GM12873 (cell line): ENCODE measurements around the gene SHC2.

Experiments used
- TF ChIP-seq, protein P1 (sequence below): IDR thresholded peaks from 2 replicates; pipeline ENCODE4 v1.5.1; 2012; ENCODE audit warnings: low read depth, mild to moderate bottlenecking, moderate library complexity, low read length, control low read depth; ENCODE audit not compliant: insufficient read depth; ENCODE audit errors: missing control alignments

The SHC2 gene

DNA sequence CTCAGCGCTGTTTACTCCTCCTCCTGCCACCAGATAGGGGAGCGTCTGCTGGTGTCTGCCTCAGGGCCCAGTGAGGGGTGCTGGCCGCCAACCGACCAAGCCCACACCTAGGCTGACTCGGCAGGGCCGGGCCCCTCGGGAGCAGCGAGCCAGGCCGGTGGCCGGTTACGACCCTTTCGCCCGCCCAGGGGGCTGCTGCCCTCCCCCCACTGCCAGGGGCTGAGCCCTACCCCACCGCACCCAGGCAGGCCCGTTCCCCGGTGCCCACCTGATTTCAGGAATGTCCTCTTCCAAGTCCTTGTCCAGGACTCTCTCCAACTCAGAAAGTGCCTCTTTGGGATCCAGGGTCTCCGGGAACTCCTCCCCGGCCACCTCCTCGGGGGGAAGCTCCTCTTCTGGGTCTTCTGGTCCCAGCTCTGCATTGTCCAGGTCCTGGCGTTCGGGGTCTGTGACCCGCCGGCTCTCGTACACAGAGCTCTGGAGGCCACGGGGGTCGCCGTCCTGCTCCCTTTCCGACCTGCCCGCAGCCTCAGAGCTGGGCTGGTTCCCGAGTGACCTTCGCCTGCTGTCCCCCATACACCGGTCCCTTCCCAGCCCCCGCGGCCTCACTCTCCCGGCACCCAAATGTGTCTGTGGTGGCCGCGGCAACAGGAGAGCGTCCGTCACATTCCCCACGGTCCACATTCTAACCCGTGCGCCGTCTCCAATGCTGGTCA is 85.3 kb downstream of the SHC2 start:
- TF ChIP-seq, protein P1, sequence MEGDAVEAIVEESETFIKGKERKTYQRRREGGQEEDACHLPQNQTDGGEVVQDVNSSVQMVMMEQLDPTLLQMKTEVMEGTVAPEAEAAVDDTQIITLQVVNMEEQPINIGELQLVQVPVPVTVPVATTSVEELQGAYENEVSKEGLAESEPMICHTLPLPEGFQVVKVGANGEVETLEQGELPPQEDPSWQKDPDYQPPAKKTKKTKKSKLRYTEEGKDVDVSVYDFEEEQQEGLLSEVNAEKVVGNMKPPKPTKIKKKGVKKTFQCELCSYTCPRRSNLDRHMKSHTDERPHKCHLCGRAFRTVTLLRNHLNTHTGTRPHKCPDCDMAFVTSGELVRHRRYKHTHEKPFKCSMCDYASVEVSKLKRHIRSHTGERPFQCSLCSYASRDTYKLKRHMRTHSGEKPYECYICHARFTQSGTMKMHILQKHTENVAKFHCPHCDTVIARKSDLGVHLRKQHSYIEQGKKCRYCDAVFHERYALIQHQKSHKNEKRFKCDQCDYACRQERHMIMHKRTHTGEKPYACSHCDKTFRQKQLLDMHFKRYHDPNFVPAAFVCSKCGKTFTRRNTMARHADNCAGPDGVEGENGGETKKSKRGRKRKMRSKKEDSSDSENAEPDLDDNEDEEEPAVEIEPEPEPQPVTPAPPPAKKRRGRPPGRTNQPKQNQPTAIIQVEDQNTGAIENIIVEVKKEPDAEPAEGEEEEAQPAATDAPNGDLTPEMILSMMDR = no peak

DNA sequence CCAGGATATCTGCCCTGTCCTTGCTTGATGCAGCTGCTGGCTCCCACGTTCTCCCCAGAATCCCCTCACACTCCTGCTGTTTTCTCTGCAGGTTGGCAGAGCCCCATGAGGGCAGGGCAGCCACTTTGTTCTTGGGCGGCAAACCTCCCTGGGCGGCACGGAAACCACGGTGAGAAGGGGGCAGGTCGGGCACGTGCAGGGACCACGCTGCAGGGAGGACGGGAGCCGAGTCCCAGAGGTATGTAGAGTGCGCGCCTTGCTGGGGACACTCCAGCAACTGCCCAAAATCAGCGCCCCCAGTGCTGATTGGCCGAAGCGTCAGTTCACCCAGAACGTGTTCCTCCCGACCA is 86.0 kb downstream of the SHC2 start:
- TF ChIP-seq, protein P1 = no peak

DNA sequence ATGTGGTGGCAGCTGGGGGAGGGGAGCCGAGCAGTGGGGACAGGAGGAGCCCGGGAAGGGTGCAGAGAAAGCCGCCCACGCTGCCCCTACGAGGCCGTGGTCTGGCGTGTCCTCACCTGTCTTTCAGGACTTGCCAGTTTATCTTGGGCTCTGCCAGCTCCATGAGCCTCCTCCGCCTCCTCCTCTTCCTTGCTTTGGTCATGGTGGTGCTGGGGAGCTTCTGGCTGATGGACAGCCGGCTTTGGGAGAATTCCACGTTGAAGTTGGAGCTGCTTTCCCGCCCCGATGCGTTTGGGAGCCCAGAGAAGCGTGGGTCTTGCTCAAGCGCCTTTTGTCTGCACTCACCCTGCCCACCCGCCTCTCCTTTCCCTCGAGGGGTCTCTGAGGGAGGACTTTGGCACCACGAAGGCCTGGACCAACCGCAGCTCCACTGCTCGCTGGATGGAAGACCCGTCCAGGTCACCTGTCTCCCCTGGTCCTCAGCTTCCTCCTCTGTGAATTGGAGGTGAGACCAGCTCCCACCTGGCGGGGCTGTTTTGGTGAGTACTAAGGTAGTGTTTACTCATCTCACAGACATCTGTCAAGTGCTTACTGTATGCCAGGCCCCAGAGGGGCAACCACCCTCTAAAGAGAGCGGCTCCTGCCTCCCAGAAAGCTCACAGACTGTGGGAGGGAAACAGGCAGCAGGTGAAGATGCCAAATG is 86.5 kb downstream of the SHC2 start:
- TF ChIP-seq, protein P1 = no peak

DNA sequence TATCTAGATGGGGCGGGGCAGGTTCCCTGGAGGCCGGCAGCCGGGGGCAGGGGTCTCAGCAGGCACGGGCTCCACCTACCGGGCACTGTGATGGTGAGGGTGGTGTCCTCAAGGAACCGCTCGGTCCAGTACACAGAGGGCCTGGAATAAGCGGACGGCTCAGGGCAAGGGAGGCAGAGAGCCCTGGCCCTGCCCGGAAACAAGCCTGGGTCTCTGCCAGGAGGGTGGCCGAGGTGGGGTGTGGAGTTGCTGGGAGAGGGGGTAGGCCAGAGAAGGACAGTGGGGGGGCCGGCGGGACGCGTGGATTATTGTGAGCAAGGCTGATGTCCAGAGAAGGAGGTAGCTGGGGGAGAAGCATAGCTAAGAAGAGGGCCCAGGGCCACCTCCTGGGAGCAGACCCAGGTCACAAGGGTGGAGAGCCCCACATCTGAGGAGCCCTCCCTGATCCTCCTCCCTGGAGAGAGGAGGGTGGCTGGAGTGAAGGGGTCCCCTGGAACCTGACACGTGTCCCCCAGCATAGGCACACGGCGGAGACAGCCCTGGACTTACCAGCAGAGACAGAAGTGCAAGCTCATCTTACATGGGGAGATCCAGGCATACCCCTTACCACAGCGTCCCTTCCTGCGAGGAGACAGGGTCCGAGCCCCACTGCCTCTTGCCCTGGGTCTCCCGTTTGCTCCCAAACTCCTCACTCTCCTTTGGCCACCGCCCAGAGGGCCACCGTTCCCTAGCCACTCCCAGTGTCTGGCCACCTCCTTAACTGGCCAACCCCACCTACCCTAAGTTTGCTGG is 87.2 kb downstream of the SHC2 start:
- TF ChIP-seq, protein P1 = no peak

DNA sequence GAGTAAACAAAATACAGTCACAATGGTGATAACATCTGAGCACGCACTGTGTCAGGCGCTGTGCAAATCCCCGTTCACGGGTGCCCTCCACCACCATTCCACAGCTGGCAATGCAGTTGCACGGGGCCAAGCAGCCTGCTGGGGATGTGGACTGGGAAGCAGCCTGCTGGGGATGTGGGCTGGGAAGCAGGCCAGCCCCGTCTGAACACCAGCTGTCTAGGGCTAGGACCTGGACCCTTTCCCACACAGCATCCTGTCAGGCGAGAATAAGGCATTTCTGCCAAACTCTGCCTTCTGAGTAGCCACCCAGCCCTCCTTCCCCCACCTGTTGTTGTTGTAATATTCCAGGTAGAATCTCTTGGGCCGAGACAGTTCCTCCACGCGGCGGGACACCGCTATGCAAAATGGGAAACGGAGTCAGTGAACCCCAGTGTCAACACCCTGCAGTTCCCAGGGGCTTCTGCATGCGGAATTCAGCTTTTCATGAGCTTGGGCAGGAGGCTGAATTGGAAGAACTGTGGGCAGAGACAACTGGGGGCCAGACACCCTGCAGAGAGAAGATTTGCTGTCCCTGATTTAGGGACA is 88.4 kb downstream of the SHC2 start:
- TF ChIP-seq, protein P1 = no peak

DNA sequence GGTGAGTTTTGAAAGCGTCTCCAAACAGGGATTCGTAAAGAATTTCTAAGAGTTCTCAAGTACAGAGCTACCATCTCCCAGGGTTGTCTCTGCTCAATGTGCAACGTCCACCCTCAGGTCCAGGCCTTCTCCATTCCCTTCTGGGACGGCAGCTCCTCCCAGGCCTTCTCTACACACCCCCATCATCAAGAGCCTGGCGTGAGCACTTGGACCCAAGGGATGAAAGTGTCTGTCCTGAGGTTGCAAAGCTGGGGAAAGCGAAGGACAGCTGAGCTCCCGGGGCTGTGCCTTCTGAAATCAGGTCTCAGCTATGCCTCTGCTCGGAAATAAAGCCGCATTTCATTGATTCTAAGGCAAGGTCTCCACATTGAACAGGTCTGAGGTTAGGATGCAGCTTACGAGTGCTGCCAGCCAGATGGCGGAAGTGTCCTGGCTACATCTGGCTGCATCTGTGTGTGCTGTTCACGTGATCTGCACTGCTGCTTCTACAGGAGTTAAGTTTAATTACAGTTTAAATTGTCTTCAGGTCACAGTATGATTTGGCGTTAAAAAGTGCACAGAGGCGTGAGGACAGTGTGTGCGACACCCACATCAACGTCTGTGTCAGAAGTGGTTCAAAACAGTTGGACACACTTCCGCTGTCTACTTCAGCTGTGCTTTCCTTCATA is 89.2 kb downstream of the SHC2 start:
- TF ChIP-seq, protein P1 = no peak
